HG02981 (cell line): ENCODE measurements around the gene STT3B.

Experiments used
- ATAC-seq: cut with Tn5 transposase; IDR thresholded peaks from one replicate; pipeline ENCODE4 v1.9.1; 2021; ENCODE audit warnings: mild to moderate bottlenecking, moderate library complexity; ENCODE audit not compliant: unreplicated experiment

The STT3B gene

GRCh38 chr3:31515486-31516284 is 17.0 kb upstream of the STT3B start:
- no peak for ATAC-seq

GRCh38 chr3:31516757-31517156 is 16.0 kb upstream of the STT3B start:
- no peak for ATAC-seq

- ATAC-seq = no peak
Measured at GRCh38 chr3:31521468-31521867, 11.3 kb upstream of the STT3B start.

GRCh38 chr3:31522152-31522551 is 10.6 kb upstream of the STT3B start:
- ATAC-seq = peak; percentile 59

- ATAC-seq = no peak
Measured at GRCh38 chr3:31523543-31523942, 9.2 kb upstream of the STT3B start.

GRCh38 chr3:31525532-31525931 is 7.2 kb upstream of the STT3B start:
- ATAC-seq = no peak

GRCh38 chr3:31529421-31529820 is 3.3 kb upstream of the STT3B start:
- ATAC-seq = no peak

GRCh38 chr3:31530039-31530959 is 2.4 kb upstream of the STT3B start:
- no peak for ATAC-seq

GRCh38 chr3:31530960-31531335 is 1.8 kb upstream of the STT3B start:
- no peak for ATAC-seq

GRCh38 chr3:31531452-31531991 is 1.2 kb upstream of the STT3B start:
- ATAC-seq = no peak

GRCh38 chr3:31531992-31532586 is 636 bp upstream of the STT3B start:
- peak; percentile 87 for ATAC-seq

- ATAC-seq = peak; percentile 7
Measured at GRCh38 chr3:31533169-31534064, 692 bp downstream of the STT3B start.

- ATAC-seq = no peak
Measured at GRCh38 chr3:31534065-31534425, 1.3 kb downstream of the STT3B start.

GRCh38 chr3:31536497-31536896 is 3.8 kb downstream of the STT3B start:
- ATAC-seq = no peak

GRCh38 chr3:31538801-31539200 is 6.1 kb downstream of the STT3B start:
- ATAC-seq = no peak

GRCh38 chr3:31539275-31539674 is 6.5 kb downstream of the STT3B start:
- no peak for ATAC-seq

GRCh38 chr3:31541089-31541488 is 8.4 kb downstream of the STT3B start:
- ATAC-seq = no peak

- no peak for ATAC-seq
Measured at GRCh38 chr3:31542246-31542645, 9.5 kb downstream of the STT3B start.

GRCh38 chr3:31543375-31543774 is 10.7 kb downstream of the STT3B start:
- ATAC-seq = no peak

- ATAC-seq = no peak
Measured at GRCh38 chr3:31544634-31545033, 11.9 kb downstream of the STT3B start.
